ENCODE measurements around the gene STAG1.
A peak's percentile ranks its signal among the peaks of the same experiment; 100 is the strongest.
"Not testable (repeated sequence)": the region's sequence is repeated elsewhere in the genome, so short reads cannot be mapped to it uniquely, and the experiment has no call there.

Gene STAG1

GRCh38 chr3:136758160-136759102, 6.3 kb upstream of the STAG1 start:
- not testable (repeated sequence) for H3K9me3 ChIP-seq (ENCODE audit: control insufficient read depth, insufficient read depth, low read length); H3K27ac ChIP-seq (ENCODE audit: low read length); H3K4me1 ChIP-seq (ENCODE audit: control insufficient read depth, insufficient read depth, low read length); H3K4me3 ChIP-seq (ENCODE audit: low read length); H3K36me3 ChIP-seq (ENCODE audit: control insufficient read depth, insufficient read depth, low read length); DNase-seq (ENCODE audit: low read depth, low spot score); H3K27me3 ChIP-seq (ENCODE audit: control insufficient read depth, insufficient read depth, low read length)
- no CpG with 5 or more reads among the region's 20 CpGs for WGBS (ENCODE audit: insufficient coverage, insufficient read length)

DNA sequence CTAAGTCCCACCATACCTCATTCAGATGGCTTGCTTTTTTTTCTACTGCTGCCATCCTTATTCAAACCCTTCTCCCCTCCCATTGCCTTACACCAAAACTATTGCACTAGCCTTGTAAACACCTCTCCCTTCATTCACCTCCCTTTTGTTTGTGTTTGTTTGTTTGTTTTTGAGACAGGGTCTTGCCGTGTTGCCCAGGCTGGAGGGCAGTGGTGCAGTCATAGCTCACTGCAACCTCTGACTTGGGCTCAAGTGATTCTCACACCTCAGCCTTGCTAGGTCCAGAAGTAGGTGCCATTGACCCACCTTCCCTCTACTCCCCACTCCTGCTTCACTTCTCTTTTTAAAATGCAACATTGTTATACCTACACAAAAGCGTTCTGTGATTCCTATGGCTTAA, 3.0 kb upstream of the STAG1 start:
- WGBS (ENCODE audit: insufficient coverage, insufficient read length): no CpG with 5 or more reads among the region's 2 CpGs
- Histone ChIP-seq H3K27me3 (ENCODE audit: control insufficient read depth, insufficient read depth, low read length) (no peaks in the 10 kb centered on the region), H3K4me1 (ENCODE audit: control insufficient read depth, insufficient read depth, low read length) (no peaks in the 10 kb centered on the region), H3K36me3 (ENCODE audit: control insufficient read depth, insufficient read depth, low read length) (no peaks in the 10 kb centered on the region), H3K4me3 (ENCODE audit: low read length) (no peak overlapping the region), H3K27ac (ENCODE audit: low read length) (no peak overlapping the region), H3K9me3 (ENCODE audit: control insufficient read depth, insufficient read depth, low read length) (no peaks in the 10 kb centered on the region)
- DNase-seq (ENCODE audit: low read depth, low spot score): no peak

GRCh38 chr3:136753326-136753939, 1.3 kb upstream of the STAG1 start:
- Histone ChIP-seq H3K4me1 (ENCODE audit: control insufficient read depth, insufficient read depth, low read length) (no peaks in the 10 kb centered on the region), H3K9me3 (ENCODE audit: control insufficient read depth, insufficient read depth, low read length) (no peaks in the 10 kb centered on the region), H3K4me3 (ENCODE audit: low read length) (peak overlapping the region; percentile 72; the same call in 1 of the 2 replicates), H3K36me3 (ENCODE audit: control insufficient read depth, insufficient read depth, low read length) (no peaks in the 10 kb centered on the region), H3K27ac (ENCODE audit: low read length) (no peak overlapping the region), H3K27me3 (ENCODE audit: control insufficient read depth, insufficient read depth, low read length) (no peaks in the 10 kb centered on the region)
- WGBS (ENCODE audit: insufficient coverage, insufficient read length): no CpG with 5 or more reads among the region's 11 CpGs
- DNase-seq (ENCODE audit: low read depth, low spot score): no peak

DNA sequence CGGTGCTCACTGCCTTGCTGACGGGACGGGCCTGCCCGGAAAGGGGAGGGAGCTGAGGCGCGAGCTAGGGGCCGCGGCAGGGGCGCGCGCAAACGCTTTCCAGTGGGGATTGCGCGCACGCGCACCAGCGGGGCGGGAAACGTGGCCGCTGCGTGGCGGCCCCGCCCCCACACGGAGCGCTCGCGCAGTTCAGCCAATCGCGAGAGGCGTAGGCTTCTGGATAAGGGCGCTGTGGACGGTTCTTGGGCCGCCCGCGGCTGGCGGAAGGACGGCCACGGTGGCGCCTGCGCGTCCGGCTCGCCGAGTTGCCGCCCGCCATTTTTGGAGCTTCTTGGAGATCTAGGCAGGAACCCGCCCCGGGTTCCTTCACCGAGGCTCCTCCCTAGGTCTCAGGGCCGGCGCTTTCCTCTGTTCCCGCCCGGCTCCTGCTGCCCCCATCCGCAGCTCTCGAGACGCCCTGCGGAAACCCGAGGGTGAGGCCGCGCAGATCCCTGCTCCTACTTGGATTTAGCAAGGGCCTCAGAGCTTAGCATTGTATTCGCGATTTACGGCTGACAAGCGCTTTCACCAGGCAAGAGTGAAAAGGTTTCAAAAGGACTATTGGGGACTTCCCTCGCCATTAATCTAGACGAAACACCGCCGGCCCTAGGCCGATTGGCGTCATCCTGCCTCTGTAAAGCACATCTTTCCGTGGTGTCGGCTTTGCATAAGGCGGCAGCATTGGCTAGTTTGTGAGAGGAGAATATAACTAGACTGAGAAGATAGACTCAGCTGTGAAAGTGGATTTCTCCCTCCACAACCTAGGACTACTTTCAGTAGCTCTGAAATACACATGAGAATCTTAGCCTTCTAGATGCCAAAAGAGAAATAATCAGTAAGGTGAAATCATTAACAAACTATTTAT, 496 bp upstream of the STAG1 start:
- Histone ChIP-seq H3K4me1 (ENCODE audit: control insufficient read depth, insufficient read depth, low read length) (no peaks in the 10 kb centered on the region), H3K36me3 (ENCODE audit: control insufficient read depth, insufficient read depth, low read length) (no peaks in the 10 kb centered on the region), H3K27ac (ENCODE audit: low read length) (no peak overlapping the region), H3K9me3 (ENCODE audit: control insufficient read depth, insufficient read depth, low read length) (no peaks in the 10 kb centered on the region), H3K27me3 (ENCODE audit: control insufficient read depth, insufficient read depth, low read length) (no peaks in the 10 kb centered on the region), H3K4me3 (ENCODE audit: low read length) (peak overlapping the region; percentile 72; the same call in 1 of the 2 replicates)
- no CpG with 5 or more reads among the region's 73 CpGs for WGBS (ENCODE audit: insufficient coverage, insufficient read length)
- DNase-seq (ENCODE audit: low read depth, low spot score): peak; percentile 95

- Histone ChIP-seq H3K4me1 (ENCODE audit: control insufficient read depth, insufficient read depth, low read length) (no peaks in the 10 kb centered on the region), H3K9me3 (ENCODE audit: control insufficient read depth, insufficient read depth, low read length) (no peaks in the 10 kb centered on the region), H3K36me3 (ENCODE audit: control insufficient read depth, insufficient read depth, low read length) (no peaks in the 10 kb centered on the region), H3K27me3 (ENCODE audit: control insufficient read depth, insufficient read depth, low read length) (no peaks in the 10 kb centered on the region), H3K4me3 (ENCODE audit: low read length) (peak overlapping the region; percentile 72; the same call in 1 of the 2 replicates), H3K27ac (ENCODE audit: low read length) (no peak overlapping the region)
- no peak for DNase-seq (ENCODE audit: low read depth, low spot score)
- WGBS (ENCODE audit: insufficient coverage, insufficient read length): no CpG with 5 or more reads among the region's 97 CpGs
Measured at GRCh38 chr3:136751316-136752171, 634 bp downstream of the STAG1 start.

- WGBS (ENCODE audit: insufficient coverage, insufficient read length): no CpG with 5 or more reads among the region's 9 CpGs
Measured at GRCh38 chr3:136750897-136751315, 1.3 kb downstream of the STAG1 start.

GRCh38 chr3:136750209-136750896, 1.8 kb downstream of the STAG1 start:
- Histone ChIP-seq H3K4me1 (ENCODE audit: control insufficient read depth, insufficient read depth, low read length) (no peaks in the 10 kb centered on the region), H3K27me3 (ENCODE audit: control insufficient read depth, insufficient read depth, low read length) (no peaks in the 10 kb centered on the region), H3K36me3 (ENCODE audit: control insufficient read depth, insufficient read depth, low read length) (no peaks in the 10 kb centered on the region), H3K9me3 (ENCODE audit: control insufficient read depth, insufficient read depth, low read length) (no peaks in the 10 kb centered on the region), H3K27ac (ENCODE audit: low read length) (no peak overlapping the region), H3K4me3 (ENCODE audit: low read length) (no peak overlapping the region)
- no CpG with 5 or more reads among the region's 8 CpGs for WGBS (ENCODE audit: insufficient coverage, insufficient read length)
- no peak for DNase-seq (ENCODE audit: low read depth, low spot score)

More at GRCh38 chr3:136750897-136751315, 1.3 kb downstream of the STAG1 start:
- Histone ChIP-seq H3K4me3 (ENCODE audit: low read length) (peak overlapping the region; percentile 72; the same call in 1 of the 2 replicates), H3K27me3 (ENCODE audit: control insufficient read depth, insufficient read depth, low read length) (no peaks in the 10 kb centered on the region), H3K9me3 (ENCODE audit: control insufficient read depth, insufficient read depth, low read length) (no peaks in the 10 kb centered on the region), H3K4me1 (ENCODE audit: control insufficient read depth, insufficient read depth, low read length) (no peaks in the 10 kb centered on the region), H3K27ac (ENCODE audit: low read length) (no peak overlapping the region), H3K36me3 (ENCODE audit: control insufficient read depth, insufficient read depth, low read length) (no peaks in the 10 kb centered on the region)
- no peak for DNase-seq (ENCODE audit: low read depth, low spot score)

DNA sequence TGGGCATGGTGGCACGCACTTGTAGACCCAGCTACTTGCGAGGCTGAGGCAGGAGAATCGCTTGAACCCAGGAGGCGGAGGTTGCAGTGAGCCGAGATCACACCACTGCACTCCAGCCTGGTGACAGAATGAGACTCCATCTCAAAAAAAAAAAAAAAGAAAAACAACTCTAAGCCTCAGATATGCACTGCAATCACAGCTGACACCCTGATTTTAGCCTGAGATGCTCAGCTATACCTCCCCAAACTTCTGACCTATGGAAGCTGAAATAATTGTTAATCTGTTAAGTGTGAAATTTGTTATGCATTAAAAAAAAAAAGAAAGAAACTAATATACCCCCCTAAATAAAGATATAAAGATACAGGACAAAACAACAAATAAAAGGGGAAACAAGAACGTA, 2.6 kb downstream of the STAG1 start:
- not testable (repeated sequence) for DNase-seq (ENCODE audit: low read depth, low spot score); H3K9me3 ChIP-seq (ENCODE audit: control insufficient read depth, insufficient read depth, low read length); H3K36me3 ChIP-seq (ENCODE audit: control insufficient read depth, insufficient read depth, low read length); H3K27ac ChIP-seq (ENCODE audit: low read length); H3K27me3 ChIP-seq (ENCODE audit: control insufficient read depth, insufficient read depth, low read length); H3K4me1 ChIP-seq (ENCODE audit: control insufficient read depth, insufficient read depth, low read length); H3K4me3 ChIP-seq (ENCODE audit: low read length)
- WGBS (ENCODE audit: insufficient coverage, insufficient read length): no CpG with 5 or more reads among the region's 6 CpGs

DNA sequence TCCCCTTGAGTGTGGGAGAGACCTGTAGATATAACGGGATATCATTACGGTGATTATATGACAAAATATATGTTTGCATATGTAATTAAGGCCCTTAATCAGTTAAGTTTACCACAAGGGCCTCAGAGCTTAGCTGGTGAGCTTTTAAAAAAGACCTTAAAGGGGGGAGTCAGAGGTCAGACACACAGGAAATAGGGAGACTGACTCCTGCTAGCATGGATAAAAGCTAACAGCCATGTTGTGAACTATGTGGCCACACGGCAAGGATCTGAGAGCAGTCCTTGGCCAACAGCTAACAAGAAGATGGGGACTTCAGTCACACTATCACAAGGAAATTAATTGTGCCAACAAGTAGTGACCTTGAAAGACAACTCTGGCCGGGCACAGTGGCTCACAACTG, 3.1 kb downstream of the STAG1 start:
- no CpG with 5 or more reads among the region's 4 CpGs for WGBS (ENCODE audit: insufficient coverage, insufficient read length)
- H3K9me3 ChIP-seq (ENCODE audit: control insufficient read depth, insufficient read depth, low read length): no peaks in the 10 kb centered on the region
- H3K27me3 ChIP-seq (ENCODE audit: control insufficient read depth, insufficient read depth, low read length): no peaks in the 10 kb centered on the region
- H3K4me1 ChIP-seq (ENCODE audit: control insufficient read depth, insufficient read depth, low read length): no peaks in the 10 kb centered on the region
- H3K4me3 ChIP-seq (ENCODE audit: low read length): no peak overlapping the region
- no peak for DNase-seq (ENCODE audit: low read depth, low spot score)
- H3K27ac ChIP-seq (ENCODE audit: low read length): no peak overlapping the region
- no peaks in the 10 kb centered on the region for H3K36me3 ChIP-seq (ENCODE audit: control insufficient read depth, insufficient read depth, low read length)

Measured in iPS DF 6.9 (cell line).